GM12878 (cell line): ENCODE results near the gene EPHA7. TPM values are rescaled to one million over a fixed set of nuclear protein-coding genes. Genes with fewer than 3 reads are reported as not detected.

Experiments
- BACH1 ChIP-seq: fragments of 450-650 bp; IDR thresholded peaks from 2 replicates; pipeline ENCODE4 v1.6.1; 2017; ENCODE audit warnings: mild to moderate bottlenecking, borderline replicate concordance
- BCL3 ChIP-seq: IDR thresholded peaks from 2 replicates; pipeline ENCODE4 v1.6.1; 2011; ENCODE audit warnings: borderline replicate concordance, low read depth, mild to moderate bottlenecking, moderate library complexity, low read length; ENCODE audit not compliant: insufficient read depth, poor library complexity, severe bottlenecking
- CUX1 ChIP-seq: IDR thresholded peaks from 2 replicates; pipeline ENCODE4 v1.6.1; 2012; ENCODE audit warnings: improper control_type of control experiment, low read depth, low read length; ENCODE audit not compliant: insufficient replicate concordance
- HDAC2 ChIP-seq: fragments of 200-600 bp; sonication (generic); IDR thresholded peaks from 2 replicates; pipeline ENCODE4 v1.6.1; 2017
- PAX5 ChIP-seq: IDR thresholded peaks from 2 replicates; pipeline ENCODE4 v1.6.1; 2011; ENCODE audit warnings: low read depth, low read length, borderline replicate concordance
- PML ChIP-seq: IDR thresholded peaks from 2 replicates; pipeline ENCODE4 v1.6.1; 2012; ENCODE audit warnings: low read length, inconsistent platforms
- SMAD1 ChIP-seq: fragments of 450-650 bp; IDR thresholded peaks from 2 replicates; pipeline ENCODE4 v1.6.1; 2018; ENCODE audit warnings: mild to moderate bottlenecking, low read depth; ENCODE audit not compliant: partially characterized antibody
- SUZ12 ChIP-seq: fragments of 200-600 bp; sonication (generic); IDR thresholded peaks from one replicate; pipeline ENCODE4 v1.6.1; 2018; ENCODE audit warnings: antibody characterized with exemption, mild to moderate bottlenecking; ENCODE audit not compliant: unreplicated experiment
- ZNF687 ChIP-seq: fragments of 450-650 bp; IDR thresholded peaks from 2 replicates; pipeline ENCODE4 v1.6.1; 2017; ENCODE audit warnings: mild to moderate bottlenecking, moderate library complexity
- polyA plus RNA-seq, 11 experiments: library from polyadenylated mRNA; depleted of rRNA in 4 of 11; unstranded in 6 of 11; stranded (reverse) in 5 of 11; fragments of >200 nt; fragmentation: Nextera tagmentation in 4 of 11; fragmentation: Illumina TruSeq in 1 of 11; extraction: Ambion mirVana in 4 of 11; extraction: Trizol in 1 of 11; gene quantifications; 1 replicate in 1 of 11; 2 replicates in 10 of 11; pipeline versions ENCODE4 v1.2.1 to v1.2.3, GENCODE V29; 2011 to 2016; ENCODE audit warnings: inconsistent platforms in 2 of 11, missing spikeins in 2 of 11, low read depth in 1 of 11
- total RNA-seq, 4 experiments: library from RNA; depleted of rRNA in 3 of 4; stranded (reverse); fragments of >200 nt in 3 of 4; fragmentation: Illumina TruSeq in 1 of 4; extraction: Trizol in 1 of 4; gene quantifications; 2 replicates each; pipeline versions ENCODE4 v1.2.1 to v1.2.3, GENCODE V29; 2013 to 2021

Gene EPHA7
- total and polyA plus RNA-seq, 10 of the 15 experiments (the other 5 are each of a cell fraction or from before 2014, with no cell fraction given) = not detected

GRCh38 chr6:93238632-93239031, 180.7 kb downstream of the EPHA7 start (continued):
- no peak for TF ChIP-seq CUX1
- no peak for TF ChIP-seq HDAC2
- TF ChIP-seq SMAD1 = no peak
- no peak for TF ChIP-seq SUZ12
- no peak for TF ChIP-seq BCL3
- TF ChIP-seq PML = no peak
- TF ChIP-seq ZNF687 = no peak
- no peak for TF ChIP-seq PAX5
- TF ChIP-seq BACH1 = no peak
